Fibroblast of gingiva (primary cell): ENCODE measurements around the gene SPINT3.

Source experiments
- DNase-seq: peaks from one replicate; pipeline ENCODE4 v3.0.0-alpha.2; 2011; ENCODE audit warnings: low read depth

SPINT3 gene, protein sequence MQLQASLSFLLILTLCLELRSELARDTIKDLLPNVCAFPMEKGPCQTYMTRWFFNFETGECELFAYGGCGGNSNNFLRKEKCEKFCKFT

DNA sequence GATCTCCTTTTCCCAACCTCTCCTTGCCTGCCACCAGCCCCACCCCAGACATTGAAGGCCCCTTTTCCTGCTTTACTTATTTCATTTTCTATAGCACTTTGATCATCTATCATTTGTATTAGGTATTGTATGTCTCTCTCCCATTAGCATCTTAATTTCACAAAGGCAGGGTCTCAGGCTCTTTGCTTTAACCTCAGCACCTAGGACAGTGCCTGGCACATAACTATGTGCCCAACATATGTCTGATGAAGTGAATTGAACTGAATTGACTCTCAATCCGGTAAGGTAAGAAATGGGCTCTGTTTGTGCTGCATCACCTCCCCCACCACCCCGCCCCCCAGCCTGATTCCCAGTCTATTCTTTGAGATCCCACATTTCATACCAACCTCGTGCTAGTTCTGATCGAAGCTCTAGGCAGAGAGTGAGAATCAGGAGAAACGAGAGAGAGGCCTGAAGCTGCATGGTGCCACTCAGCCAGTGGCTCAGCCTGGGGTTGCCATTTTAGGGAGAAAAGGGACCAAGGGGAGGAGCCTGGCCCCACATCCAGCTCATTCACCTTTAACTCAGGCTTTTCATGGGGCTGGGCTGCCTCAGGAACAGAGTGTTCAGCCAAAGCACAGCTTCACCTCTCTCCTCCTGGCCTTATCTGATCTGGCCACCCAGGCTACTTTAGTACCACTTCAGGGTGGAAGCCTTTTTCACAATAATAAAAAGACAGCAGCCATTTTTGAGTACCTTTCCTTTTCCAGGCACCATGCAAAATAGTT, at the start of gene SPINT3:
SPINT3 (minus strand) TSS at position 476 of the 767 bp plus-strand sequence; CDS start at position 462, 14 bp downstream.
- DNase-seq: no peak

DNA sequence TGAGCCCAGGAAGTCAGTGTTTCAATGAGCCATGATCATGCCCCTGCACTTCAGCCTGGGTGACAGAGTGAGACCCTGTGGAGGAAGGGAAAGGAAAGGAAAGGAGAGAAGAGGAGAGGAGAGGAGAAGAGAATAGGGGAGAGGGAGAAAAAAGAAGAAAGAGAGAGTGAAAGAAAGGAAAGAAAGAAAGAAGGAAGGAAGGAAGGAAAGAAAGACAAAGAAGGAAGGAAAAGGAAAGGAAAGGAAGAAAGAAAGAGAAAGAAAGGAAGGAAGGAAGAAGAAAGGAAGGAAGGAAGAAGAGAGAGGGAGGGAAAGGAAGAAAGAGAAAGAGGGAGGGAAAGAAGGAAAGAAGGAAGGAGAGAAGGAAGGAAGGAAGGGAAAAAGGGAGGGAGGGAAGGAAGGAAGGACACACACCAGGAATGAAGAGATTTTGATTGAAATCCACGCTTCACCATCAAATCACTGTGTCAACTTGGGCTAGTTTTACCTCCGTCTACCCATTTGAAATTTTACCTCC, 49.4 kb upstream of the SPINT3 start:
- DNase-seq: no peak

DNA sequence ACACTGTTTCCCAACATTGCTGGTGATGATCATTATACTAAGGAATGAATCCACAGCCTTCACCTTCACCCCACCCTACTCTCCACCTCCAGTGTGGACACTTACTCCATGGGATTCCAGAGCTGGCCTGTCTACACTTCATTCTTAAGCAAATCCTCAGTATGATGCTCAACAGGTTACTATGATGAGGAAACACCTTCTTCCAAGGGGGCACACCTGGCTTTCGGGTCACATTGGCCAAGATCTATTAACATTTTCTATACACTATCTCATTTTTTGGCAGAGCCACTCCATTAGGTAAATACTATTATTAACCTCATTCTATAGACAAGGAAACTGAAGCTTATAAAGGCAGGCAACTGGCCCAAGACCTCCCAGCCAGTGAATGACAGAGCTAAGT, 39.8 kb upstream of the SPINT3 start:
- no peak for DNase-seq

DNA sequence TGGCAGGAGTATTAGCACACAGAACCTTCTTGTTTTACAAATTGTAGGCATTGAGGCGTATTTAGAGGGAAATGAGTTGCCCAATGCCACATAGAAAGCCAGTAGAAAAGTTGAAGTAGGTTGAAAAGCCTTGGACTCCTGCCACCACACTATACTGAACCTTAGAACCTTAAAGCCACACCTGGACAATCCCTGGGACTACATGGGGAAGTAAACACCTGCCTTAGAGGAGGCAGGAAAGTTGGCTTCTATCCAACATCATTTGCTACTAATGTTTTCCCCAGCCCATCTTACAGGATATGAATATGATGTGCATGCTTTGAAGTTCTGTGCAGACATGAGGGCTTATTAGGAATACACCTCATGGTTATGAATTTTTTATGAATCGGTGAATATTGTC, 37.0 kb upstream of the SPINT3 start:
- no peak for DNase-seq

DNA sequence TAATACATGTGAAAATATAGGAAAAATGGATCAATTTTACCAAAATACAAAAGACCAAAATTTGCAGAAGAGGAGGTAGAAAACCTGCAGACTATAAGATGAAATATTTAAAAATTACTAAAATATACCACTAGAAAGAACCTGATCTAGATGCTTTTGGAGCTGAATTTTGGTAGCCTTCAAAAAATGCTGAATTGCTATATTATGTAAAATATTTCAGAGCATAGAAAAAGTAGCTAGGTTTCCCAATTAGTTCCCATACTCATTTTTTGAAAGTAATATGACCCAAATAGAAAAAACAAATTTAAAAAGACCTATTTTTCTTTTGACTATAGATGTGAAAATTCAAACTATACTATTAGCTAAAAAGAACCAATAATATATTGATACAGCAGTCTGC, 35.3 kb upstream of the SPINT3 start:
- DNase-seq: no peak

DNA sequence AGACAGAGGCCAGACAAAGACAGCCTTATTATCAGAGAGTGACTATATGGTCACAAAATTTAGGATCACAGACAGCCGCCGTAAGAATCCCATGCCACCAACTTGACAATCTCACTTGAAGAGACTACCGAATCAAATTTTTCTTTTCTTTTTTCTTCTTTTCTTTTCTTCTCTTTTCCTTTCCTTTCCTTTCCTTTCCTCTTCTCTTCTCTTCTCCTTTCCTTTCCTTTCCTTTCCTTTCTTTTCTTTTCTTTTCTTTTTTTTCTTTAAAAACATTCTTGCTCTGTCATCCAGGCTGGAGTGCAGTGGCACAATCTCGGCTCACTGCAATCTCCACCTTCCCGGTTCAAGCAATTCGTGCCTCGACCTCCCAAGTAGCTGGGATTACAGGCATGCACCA, 33.0 kb upstream of the SPINT3 start:
- DNase-seq: no peak

DNA sequence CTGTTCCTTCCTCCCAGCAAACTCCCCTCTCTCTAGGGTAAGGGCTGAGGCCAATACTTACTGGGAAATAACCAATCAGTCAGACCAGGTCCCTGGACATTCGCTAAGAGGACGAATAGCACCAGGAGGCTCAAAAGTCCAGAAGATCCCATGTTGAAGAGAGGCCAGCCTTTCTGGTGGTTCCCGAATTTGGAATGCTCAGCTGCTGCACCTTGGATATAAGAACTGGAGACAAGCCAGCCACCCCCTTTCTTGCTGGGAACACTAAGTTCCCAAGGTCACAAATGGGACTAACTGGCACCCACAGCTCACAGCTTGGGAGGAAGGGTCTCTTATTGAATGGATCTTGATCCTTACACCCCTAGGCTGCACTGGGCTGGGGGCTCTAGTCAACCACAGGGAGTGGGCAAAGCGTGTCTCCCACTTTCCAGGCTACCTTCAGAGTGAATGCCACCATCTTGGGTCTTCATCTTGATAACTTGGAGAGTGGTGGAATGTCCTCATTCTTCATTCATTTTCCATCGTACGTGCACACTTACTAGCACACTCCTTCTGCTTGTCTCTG, 31.9 kb upstream of the SPINT3 start, which contains the start of gene EPPIN:
EPPIN (minus strand) TSS at position 196 of the 565 bp plus-strand sequence; CDS start at position 152, 44 bp downstream.
- DNase-seq: no peak

DNA sequence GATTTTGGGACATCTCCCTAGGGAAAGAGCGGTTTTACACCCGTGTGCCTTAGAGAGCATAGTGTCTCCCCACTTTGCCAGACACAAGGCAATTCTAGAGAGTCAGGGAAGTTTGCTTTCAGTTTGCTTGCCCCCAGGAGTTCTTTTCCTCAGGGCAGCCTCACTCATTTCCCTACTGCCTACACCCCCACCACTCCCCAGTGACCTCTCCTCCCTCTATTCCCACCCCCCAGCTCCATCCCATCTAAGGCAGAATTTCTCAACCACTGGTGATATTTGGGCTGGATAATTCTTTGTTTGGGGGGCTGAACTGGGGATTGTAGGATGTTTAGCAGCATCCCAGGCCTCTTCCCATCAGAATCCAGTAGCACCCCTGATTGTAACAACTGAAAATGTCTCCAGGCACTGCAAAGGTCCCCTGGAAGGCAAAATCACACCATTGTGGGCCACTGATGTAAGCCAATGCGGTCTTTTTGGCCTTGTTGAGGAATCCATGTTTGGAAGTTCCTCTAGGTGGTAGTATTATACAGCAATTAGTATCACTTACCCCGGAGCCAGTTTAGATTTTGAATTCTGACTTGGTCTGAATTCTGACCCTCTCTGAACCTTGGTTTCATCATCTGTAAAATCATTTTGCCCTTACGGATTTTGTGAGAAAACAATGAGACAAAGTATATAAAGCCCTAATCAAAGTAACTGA, 30.5 kb upstream of the SPINT3 start:
- DNase-seq: no peak

DNA sequence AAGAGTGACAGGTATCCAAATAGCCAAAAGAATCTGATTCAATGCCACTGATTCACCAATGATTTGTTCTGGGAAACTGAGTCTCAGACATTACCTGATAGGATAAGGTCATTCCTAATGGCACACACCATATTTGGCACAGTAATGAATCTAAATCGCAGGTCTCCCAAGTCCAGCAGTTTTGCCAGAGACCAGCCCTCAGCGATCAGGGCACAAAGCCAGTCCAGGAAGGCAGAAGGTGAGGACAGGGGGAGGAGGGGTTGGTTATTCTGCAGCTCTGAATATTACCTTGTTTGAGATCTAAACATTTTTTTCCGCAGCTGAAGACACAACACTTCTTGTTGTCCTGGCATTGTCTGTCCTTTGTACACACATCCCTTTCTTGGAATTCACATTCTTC, 29.9 kb upstream of the SPINT3 start:
- DNase-seq: no peak

DNA sequence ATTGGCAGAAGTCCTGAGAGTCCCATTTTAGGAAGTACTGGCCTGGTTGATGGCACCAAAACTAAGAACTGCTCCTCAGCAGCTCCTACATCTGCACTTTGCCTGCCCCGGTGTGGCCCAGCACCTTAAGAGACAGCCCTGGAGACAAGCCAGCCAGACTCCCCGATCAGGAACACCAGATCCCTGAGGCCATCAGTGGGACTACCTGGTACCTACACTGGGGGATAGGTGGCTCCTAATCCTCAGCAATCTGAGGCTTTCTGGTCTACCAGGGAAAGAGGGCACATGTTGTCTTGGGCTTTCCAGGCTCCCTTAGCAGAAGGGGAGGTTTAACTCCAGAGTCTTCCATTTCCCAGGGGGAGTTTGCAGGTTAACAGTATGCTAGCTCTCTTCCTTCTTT, 24.0 kb upstream of the SPINT3 start, which contains the start of gene WFDC6:
WFDC6 (minus strand) TSS at position 101 of the 400 bp plus-strand sequence; CDS start at position 26, 75 bp downstream.
- DNase-seq: no peak

DNA sequence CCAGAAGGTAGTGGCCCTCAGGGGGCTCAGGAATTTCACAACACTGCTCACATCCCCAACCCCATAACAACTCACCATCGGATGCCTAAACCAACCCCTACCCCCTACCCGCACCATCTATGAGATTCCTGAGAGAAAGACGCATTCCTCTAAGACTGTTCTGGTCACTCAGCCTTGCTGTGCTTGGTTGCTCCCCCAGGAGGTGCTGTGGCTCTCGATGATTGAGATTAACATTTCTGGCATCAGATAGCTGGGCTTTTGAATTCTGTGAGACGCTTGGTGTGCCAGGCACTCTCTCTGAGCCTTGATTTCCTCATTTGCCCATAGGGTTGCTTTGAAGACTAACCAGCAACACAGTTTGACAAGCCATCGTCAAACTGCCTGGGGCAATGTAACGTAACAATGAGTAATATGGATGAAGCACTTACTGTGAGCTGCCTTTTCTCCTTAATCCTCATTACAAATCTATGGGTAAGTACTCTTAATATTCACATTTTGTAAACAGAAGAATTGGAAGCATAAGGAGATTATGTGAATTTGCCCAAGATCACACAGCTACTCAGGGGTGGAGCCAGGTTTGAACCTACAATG, 22.9 kb upstream of the SPINT3 start:
- no peak for DNase-seq

DNA sequence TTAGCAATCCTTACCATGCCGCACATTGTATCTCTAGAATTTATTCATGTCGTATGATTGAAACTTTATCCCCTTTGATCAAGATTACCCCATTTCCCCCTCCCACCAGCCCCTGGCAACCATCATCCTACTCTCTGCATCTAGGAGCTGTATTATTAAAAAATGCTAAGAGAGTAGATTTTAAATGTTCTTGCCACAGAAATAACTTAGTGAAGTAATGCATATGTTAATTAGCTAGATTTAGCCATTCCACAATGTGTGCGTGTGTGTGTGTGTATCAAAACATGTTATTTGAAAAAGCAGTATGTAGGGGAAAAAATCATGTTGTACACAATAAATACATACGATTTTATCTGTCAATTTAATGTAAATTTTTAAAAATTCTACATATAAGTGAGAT, 11.9 kb upstream of the SPINT3 start:
- no peak for DNase-seq

DNA sequence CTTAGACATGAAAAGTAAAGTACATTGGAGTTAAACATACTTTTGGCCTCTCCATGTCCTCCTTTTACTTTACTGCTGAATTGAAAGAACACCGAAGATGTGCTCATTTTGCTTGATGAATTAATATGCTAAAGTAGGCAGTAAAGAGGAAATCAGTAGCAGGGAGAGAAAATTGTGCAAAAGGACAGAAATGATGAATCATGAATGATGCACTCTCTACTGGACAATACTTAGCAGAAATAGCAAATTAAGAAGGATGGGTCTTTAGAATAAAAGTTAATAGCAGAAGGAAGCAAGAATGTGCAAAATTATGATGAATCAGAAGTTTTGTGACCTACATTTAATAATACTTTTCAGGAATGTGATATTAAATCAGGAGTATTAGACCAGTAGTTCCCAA, 8.4 kb upstream of the SPINT3 start:
- no peak for DNase-seq

DNA sequence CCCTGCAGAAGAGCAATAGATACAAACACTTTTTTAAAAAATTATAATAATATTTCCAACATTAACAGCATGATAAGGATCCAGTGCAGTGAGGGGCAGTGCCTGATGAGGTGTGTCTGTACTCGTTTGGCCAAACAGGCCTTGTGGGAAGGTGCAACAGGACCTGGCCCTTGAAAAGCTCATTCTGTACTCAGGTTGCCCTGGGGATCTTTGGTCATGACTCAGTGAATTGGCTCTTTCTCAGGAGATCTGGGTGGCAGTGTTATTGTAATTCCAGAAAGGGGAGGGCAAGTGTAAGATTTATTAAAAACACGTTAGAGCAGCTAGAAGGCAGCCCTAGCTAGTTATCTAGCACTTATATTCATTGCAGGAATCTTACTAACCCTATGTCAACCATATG, 2.9 kb upstream of the SPINT3 start:
- no peak for DNase-seq

DNA sequence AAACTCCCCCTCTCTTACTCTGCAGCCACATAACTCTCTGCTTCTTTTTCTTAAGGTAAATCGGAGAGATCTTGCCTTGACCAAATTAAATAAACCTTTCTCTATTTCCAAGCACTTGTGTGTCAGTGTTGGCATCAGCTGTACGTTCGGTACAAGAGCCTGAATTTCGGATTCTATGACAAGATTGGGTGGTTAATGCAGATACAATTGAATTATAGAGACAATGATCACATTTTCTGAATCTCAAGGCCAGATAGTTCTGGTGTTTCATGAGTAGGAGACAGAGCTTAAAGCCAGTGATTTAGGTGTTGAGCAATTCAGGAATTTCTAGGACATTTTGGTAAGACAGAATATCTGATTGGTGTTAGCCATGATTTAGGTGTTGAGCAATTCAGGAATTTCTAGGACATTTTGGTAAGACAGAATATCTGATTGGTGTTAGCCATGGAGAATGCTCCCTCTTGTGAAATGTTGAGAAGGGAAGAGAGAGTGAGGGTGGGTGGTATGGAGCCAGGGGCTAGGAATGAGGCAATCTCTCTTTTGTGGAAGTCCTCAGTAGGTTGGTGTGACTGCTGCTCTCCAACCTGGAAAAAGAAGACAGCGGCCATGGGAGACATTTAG, 5.1 kb downstream of the SPINT3 start:
- DNase-seq: no peak

DNA sequence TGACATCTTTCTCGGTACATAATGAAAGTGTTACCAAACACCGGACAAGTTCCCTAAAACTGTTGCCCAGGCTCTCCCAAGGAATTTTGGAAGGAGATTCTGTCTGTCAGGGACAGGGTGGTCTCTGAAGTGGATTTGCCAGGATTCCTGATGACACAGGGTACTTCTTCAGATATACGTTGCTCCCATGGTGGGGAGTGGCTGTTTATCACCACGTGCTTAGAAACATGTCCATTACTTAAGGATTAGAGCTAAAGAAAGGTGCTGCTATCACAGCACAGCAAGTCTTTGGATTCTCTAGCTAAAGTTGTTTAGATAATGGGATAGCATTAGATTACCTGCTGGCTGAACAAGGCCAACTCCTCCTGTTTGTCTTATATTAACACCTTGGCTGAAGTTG, 6.3 kb downstream of the SPINT3 start:
- DNase-seq: no peak

DNA sequence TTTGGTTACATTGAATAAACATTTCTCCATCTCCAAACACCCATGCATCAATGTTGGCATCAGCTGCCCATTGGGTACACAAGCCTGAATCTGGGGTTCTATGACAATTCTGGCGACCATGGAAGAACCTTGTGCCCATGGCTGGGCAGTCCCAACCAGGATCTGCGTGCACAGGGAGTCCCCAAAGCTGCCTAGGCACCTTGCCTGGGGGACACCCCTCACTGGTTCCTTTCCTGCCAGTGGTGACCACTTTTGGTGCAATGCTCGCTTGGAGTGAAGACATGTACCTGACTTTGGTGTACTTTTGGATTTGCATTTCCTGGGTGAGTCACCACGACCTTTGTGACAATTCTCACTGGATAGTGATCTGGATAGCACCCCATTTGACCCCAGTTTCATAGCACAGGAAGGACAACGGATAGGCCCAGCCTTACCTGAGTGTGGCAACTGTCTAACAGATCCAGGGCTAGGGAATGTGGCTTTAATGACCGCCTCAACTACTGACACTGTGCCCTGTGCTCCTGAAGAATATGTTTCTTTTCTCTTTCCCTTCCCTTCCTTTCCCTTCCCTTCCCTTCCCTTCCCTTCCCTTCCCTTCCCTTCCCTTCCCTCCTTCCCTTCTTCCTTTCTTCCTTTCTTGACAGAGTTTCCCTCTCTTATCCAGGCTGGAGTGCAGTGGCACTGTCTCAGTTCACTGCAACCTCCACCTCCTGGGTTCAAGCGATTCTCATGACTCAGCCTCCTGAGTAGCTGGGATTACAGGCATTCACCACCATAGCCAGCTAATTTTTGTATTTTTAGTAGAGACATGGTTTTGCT, 7.1 kb downstream of the SPINT3 start:
- DNase-seq: no peak

DNA sequence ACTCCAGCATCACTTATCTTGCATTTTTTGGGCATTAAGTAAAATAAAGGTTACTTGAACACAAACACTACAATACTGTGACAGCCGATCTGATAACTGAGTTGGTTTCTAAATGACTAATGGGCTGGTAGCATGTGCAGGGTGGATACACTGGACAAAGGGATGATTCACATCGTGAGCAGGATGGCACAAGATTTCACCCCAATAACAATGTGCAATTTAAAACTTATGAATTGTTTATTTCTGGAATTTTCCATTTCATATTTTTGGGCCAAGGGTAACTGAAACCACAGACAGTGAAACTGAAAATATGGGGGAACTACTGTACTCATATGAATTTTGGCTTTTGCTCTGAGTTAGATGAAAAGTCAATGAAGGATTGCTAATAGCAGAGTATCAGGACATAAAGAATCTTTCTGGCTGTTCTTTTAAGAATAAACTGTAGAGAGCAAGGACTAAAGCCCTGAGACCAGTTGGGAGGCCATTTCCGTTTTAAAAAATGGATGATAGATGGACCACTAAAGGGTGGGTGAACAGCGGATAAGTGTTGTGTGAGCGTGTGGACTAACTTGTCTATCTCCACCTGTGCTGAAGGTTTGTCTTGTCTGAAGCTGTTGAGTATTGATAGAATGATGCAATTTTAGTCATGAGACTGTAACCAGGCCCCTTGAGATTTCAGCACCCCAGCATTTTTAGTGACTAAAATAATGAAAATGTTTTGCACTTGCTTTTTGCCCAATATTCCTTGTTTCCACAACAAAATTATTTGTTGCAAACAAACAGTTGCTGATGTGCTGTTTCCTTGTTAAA, 8.2 kb downstream of the SPINT3 start:
- no peak for DNase-seq

DNA sequence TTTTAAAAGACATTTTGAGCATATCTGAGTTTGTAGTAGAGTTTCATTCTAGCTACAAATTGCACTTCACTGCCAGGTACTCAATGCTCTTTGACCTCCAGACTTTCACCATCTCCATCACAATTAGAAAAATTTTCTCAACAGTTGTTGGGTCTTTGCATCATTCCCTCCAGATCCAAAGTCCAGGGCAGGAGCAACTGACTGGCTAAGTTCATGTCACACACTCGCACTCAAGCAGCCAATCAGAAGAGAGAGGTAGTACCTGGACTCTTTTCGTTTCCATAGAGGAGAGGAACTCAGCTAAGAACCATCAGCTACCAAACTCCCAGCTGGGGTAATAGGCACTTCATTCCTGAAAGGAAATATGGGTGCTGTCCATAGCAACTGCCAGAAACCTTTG, 9.0 kb downstream of the SPINT3 start:
- DNase-seq: no peak

DNA sequence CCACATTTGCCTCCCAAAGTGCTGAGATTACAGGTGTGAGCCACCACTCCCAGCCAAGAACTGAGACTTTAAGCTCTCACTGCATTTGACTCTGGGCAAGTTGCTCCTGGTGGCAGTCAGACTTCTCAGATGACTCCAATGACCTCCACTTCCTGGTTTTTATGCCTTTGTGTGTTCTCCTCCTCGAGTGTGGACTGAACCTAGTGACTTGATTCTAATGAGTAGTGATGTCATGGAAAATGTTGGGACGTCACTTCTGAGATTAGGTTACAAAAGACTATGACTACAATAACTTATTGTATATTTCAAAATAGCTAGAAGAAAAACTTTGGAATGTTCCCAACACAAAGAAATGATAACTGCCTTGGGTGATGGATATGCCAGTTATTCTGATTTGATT, 12.0 kb downstream of the SPINT3 start:
- no peak for DNase-seq
